IPS DF 4.7 (cell line): Measurements from ENCODE around the gene RSPO4.

Source experiments
- DNase-seq: peaks from one replicate; pipeline ENCODE4 v3.0.0-alpha.2; 2013; ENCODE audit warnings: low spot score; ENCODE audit errors: extremely low read depth

RSPO4 gene

GRCh38 chr20:944774-945410 is 57.2 kb downstream of the RSPO4 start:
- no peak for DNase-seq

DNA sequence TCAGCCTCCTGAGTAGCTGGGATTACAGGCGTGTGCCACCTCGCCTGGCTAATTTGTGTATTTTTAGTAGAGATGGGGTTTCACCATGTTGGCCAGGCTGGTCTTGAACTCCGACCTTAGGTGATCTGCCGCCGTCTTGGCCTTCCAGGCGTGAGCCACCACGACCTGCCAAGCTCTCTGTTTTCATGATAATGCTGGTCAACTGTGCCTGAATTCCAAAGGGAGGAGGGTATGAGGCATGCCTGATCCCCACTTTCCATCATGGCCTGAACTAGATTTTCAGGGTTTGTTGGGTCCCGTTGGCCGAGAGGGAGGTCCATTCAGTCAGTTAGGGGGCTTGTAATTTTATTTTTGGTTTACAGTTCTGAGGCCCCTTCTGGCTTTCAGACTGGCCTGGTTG is 58.0 kb downstream of the RSPO4 start:
- no peak for DNase-seq

- DNase-seq = no peak
Measured at GRCh38 chr20:942611-943010, 59.5 kb downstream of the RSPO4 start.

- no peak for DNase-seq
Measured at GRCh38 chr20:940926-941325, 61.2 kb downstream of the RSPO4 start.

- no peak for DNase-seq
Measured at GRCh38 chr20:939606-940005, 62.5 kb downstream of the RSPO4 start.

- no peak for DNase-seq
Measured at GRCh38 chr20:934186-934840, 67.8 kb downstream of the RSPO4 start.

GRCh38 chr20:933029-933428 is 69.1 kb downstream of the RSPO4 start:
- no peak for DNase-seq

GRCh38 chr20:931401-931800 is 70.7 kb downstream of the RSPO4 start:
- DNase-seq = no peak

GRCh38 chr20:926670-927069 is 75.4 kb downstream of the RSPO4 start:
- no peak for DNase-seq

GRCh38 chr20:925516-925915 is 76.6 kb downstream of the RSPO4 start:
- no peak for DNase-seq

GRCh38 chr20:924639-925038 is 77.5 kb downstream of the RSPO4 start:
- no peak for DNase-seq

- no peak for DNase-seq
Measured at GRCh38 chr20:922781-923180, 79.3 kb downstream of the RSPO4 start.

DNA sequence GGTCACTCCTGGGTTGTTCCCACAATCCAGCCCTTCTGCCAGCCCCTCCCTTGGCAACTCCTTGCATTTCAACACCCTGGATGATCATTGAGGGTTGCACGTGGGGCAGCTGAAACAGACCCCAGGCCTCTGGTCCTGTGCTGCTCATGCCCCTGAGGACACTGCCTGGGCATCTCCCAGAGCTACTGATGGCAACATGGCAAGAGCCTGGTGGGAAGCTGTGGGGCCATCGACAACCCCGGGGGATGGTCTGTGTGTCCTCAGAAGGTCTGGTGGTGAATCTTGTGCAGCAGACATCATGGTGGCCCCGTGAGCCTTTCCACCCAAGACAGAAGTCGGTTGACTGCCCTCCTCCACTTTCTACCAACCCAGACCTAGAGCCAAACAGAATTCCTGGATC is 81.0 kb downstream of the RSPO4 start:
- DNase-seq = no peak

DNA sequence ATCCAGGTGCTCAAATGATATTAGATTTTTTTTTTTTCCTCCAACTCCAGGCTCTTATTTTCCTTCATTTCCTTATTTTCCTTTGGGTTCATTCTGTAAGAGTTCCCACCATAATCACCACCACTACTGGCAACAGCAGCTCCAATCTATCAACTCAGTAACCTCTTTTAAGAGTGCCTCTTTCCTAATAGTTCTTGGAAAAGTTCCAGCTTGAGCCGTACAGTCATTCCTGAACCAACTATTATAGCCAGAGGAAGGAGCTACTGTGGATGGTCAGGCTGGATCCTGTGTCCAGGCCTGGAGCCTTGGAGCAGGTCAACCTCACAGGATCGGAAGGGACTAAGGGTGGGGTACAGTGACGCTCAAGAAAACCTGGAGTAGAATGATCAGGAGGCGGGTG is 81.8 kb downstream of the RSPO4 start:
- no peak for DNase-seq

DNA sequence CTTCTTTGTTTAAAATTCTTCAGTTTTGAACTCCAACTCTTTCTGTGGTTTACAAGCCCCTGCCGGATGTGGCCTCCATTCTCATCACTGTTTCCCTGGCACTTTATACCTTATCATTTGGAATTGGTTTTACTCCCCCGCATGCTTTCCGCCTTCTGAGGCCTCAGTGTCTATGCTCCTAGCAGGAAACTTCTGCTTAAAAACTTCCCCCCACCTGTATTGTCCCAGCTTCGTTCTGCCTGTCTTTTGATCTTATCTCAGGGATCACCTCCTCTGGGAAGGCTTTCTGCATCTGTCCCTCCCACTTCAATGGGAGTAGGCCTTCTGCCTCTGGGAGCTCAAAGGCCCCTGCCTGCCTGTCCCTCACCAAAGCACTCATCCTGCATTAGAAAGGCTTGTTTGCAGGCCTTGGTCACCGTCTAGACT is 82.6 kb downstream of the RSPO4 start:
- no peak for DNase-seq

DNA sequence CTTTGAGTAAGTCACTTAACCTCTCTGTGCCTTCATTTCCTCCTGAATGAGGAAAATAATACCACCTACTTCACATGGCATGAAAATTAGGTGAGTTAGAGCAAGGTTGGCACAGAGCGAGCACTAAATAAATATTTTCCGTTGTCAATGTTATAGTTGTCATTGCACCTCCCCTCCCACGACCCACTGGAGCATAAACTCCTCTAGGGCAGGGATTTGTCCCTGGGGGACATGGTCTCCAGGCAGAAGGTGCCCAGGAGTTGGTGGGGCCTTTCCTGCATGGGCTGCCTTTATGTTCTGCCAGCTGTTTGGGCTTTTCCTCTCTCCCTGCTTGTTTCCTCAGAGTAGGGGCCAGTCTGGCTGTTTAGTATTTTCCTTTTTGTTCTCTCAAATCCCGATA is 84.7 kb downstream of the RSPO4 start:
- DNase-seq = no peak

DNA sequence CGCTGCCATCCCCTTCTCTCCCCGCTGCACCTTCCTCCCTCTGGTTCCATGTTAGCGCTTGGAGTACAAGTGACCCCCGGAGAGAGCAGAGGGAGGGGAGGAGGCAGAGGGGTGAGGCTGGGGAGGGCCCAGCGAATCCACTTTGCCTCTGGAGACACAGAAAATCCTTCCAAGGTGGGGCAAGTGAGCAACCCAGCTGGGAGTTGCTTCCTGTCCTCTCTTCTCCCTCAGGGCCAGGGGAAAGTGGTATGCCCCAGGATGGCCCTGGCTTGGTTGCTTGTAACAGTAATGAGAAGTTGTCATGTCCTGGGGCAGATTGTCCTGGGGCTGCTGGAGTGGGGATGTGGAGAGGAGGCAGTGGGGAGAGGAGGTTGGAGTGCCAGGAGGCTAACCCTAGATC is 85.3 kb downstream of the RSPO4 start:
- DNase-seq = no peak

DNA sequence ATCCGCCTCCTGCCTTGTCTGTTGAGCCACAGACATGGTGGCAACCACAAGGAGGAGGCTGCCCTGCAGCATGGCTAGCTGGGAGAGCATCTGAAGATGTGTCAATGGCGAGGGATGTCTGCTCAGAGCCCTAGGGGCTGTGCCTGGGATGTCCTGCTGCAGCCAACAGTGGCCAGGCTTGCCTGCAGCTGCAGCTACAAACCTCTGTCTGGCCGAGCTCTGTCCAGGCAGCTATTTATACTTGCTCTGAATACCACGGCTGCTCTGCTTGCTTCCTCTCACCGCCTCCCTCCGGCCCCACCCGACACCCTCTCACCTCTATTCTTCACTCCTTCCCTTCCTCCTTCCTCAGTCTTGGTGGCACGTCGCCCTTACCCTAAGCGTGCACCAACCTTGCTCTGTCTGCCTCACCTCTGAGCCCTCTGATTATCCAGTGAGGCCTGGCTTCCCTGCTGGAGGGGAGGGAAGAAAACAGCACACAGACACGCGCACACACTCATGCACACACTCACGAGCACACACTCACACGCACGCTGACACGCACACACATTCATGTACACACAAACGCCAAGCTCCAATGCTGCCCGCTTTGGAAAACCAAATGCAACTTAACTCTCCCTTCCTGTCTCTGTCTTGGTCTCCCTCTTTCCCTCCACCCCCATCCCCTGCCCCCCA is 85.8 kb downstream of the RSPO4 start, which contains the start of gene ANGPT4:
Gene ANGPT4 (minus strand): TSS at position 210 of the 675 bp plus-strand sequence. CDS start 120 bp downstream, at position 90.
- no peak for DNase-seq

GRCh38 chr20:914727-915498 is 87.2 kb downstream of the RSPO4 start:
- no peak for DNase-seq

DNA sequence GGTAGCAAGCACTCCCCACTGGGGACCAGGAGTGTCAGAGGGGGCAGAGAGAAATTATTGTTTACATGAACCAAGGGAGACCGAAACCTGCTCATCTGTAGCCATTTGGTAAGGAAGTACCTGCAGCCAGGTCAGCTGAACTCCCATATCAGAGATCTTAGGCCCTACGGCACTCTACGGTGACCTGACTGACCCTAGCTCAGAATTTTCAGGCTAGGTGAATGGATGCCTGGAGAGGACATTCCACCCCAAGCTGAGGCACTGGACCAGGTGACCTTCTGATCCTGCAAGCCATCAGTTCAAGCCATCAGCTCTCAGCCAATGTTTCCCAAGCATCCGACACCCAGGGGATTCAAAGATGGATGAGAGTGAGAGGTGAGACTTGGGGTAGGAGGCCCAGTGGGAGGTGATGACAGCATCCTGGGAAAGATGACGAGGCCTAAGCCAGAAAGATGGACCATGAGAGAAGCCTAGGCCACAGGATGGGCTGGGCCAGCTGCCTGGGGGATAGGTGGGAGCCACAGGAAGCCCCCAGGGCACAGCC is 88.7 kb downstream of the RSPO4 start:
- no peak for DNase-seq

DNA sequence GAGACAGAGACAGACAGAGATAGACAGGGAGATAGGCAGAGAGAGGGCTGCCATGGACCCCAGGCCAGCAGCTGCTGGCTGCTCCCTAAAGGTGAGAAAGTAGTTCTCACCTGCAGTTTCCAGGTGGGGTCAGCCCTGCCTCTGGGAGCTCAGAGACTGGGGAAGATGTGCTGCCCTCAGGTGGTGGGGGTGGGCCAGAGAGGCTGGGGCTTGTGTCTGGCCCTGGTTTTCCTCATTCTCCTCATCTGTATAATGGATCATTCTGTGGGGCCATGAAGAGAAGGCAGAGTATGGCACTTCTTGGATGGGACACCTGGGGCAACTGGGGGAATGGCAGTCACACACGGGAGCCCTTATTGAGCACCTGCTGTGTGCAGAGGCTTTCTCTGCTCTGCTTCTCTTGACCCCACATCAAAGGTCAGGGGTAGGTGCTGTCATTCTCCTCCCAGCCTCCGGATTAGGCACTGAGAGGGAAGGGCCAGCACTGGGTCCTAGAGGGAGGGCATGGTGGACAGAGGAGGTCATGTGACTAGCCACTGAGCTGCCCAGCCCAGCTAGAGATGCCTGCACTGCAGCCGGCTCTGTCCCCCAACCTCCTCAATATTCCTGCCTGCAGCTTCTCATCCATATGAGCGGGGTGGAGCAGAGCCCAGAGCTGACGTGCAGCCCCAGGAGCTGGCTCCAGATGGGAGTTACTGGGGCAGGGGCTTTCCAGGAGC is 90.1 kb downstream of the RSPO4 start:
- DNase-seq = no peak
